HG03135 (cell line): ENCODE data around the gene CHRNE.

ENCODE experiments used
- ATAC-seq: cut with Tn5 transposase; IDR thresholded peaks from one replicate; pipeline ENCODE4 v1.9.1; 2021; ENCODE audit warnings: mild to moderate bottlenecking, moderate library complexity; ENCODE audit not compliant: unreplicated experiment

Gene CHRNE

GRCh38 chr17:4903051-4903818, at the start of gene CHRNE:
Gene CHRNE, minus strand, starts transcription at chr17:4903098. Its CDS starts 35 bp downstream, at chr17:4903063.
- no peak for ATAC-seq

- no peak for ATAC-seq
These were observed 48.6 kb upstream of the CHRNE start for GRCh38 chr17:4951486-4951885.

- ATAC-seq, result no peak
These were observed 47.9 kb upstream of the CHRNE start, which contains the start of gene ENO3 for GRCh38 chr17:4950746-4951204. Gene ENO3, plus strand, starts transcription at chr17:4951119. Its CDS starts 711 bp downstream, at chr17:4951830.

- peak; percentile 2 for ATAC-seq
These were observed 47.3 kb upstream of the CHRNE start for GRCh38 chr17:4950075-4950745.

- ATAC-seq, result peak; percentile 34
These were observed 46.6 kb upstream of the CHRNE start for GRCh38 chr17:4949321-4950074.

- ATAC-seq, result peak; percentile 35
These were observed 46.0 kb upstream of the CHRNE start for GRCh38 chr17:4948931-4949320.

GRCh38 chr17:4948166-4948930, 45.5 kb upstream of the CHRNE start, which contains the start of gene PFN1:
Gene PFN1, minus strand, starts transcription at chr17:4948530. Its CDS starts 136 bp downstream, at chr17:4948394.
- ATAC-seq, result peak; percentile 17

GRCh38 chr17:4947411-4948165, 44.7 kb upstream of the CHRNE start:
- ATAC-seq, result no peak

GRCh38 chr17:4947010-4947410, 44.1 kb upstream of the CHRNE start:
- ATAC-seq, result no peak

GRCh38 chr17:4946312-4946976, 43.5 kb upstream of the CHRNE start:
- no peak for ATAC-seq

GRCh38 chr17:4945944-4946280, 43.0 kb upstream of the CHRNE start:
- ATAC-seq, result no peak

GRCh38 chr17:4945176-4945943, 42.5 kb upstream of the CHRNE start:
- ATAC-seq, result no peak

- ATAC-seq, result no peak
These were observed 41.8 kb upstream of the CHRNE start for GRCh38 chr17:4944554-4945175.

GRCh38 chr17:4944163-4944553, 41.3 kb upstream of the CHRNE start:
- no peak for ATAC-seq

- ATAC-seq, result no peak
These were observed 40.0 kb upstream of the CHRNE start for GRCh38 chr17:4942760-4943508.

- no peak for ATAC-seq
These were observed 38.4 kb upstream of the CHRNE start for GRCh38 chr17:4941319-4941610.

- ATAC-seq, result no peak
These were observed 37.8 kb upstream of the CHRNE start for GRCh38 chr17:4940555-4941318.
